GM12878 (cell line): Measurements from ENCODE around the gene ABR. TPM values are rescaled to one million over a fixed set of nuclear protein-coding genes. Genes with fewer than 3 reads are reported as not detected.

Experiments used
- ATAC-seq: fragments of 200-7000 bp; cut with Tn5 transposase; 3 replicates; pipeline ENCODE4 v1.9.1; 2020; ENCODE audit warnings: mild to moderate bottlenecking, moderate library complexity
- BruUV-seq: library from RNA; stranded (reverse); fragments of 400-500 nt; replicated peaks from 2 replicates; lab custom pipeline; 2021; lab: Mats Ljungman, UMichigan
- CTCF ChIA-PET: fragments of 300-600 bp; sonication (Branson Sonifier 250); formaldehyde crosslinking; extraction: SDS; loops from one replicate; lab custom pipeline; 2021; ENCODE audit warnings: inconsistent platforms; lab: Yijun Ruan, JAX
- POLR2A ChIA-PET: fragments of 350-600 bp; formaldehyde crosslinking; extraction: SDS; loops from one replicate; lab custom pipeline; 2021; ENCODE audit warnings: inconsistent platforms; lab: Charles Lee
- RAD21 ChIA-PET: fragments of 300-600 bp; sonication (Branson Sonifier 250); formaldehyde crosslinking; loops from one replicate; lab custom pipeline; 2023; ENCODE audit warnings: antibody characterized with exemption; ENCODE audit not compliant: unreplicated experiment; lab: Charles Lee
- SMC1A ChIA-PET: fragments of 300-600 bp; sonication (Branson Sonifier 250); formaldehyde crosslinking; loops from one replicate; lab custom pipeline; 2023; ENCODE audit not compliant: unreplicated experiment, uncharacterized antibody; lab: Charles Lee
- DNase-seq: peaks from one replicate; pipeline ENCODE4 v3.0.0-alpha.2; 2011; ENCODE audit warnings: low read depth, low spot score
- FAIRE-seq: peaks from 3 replicates; lab custom pipeline; 2011; peaks lifted over from hg19 to GRCh38; lab: Jason Lieb, UNC
- H2AFZ ChIP-seq: 2 replicates; pipeline ENCODE4 v1.6.0; 2011; ENCODE audit warnings: low read depth, low read length, control low read depth; ENCODE audit not compliant: control insufficient read depth
- H3K27ac ChIP-seq: 2 replicates; pipeline ENCODE4 v1.5.1; 2011; ENCODE audit warnings: control low read depth; ENCODE audit not compliant: control insufficient read depth, insufficient read depth
- H3K27me3 ChIP-seq, 2 experiments: replicated peaks in 1 of 2; 2 replicates each; pipeline versions ENCODE4 v1.6.0 to v1.6.1; 2011; ENCODE audit warnings: low read length in 1 of 2; ENCODE audit not compliant: control insufficient read depth in 2 of 2, insufficient read depth in 2 of 2
- H3K36me3 ChIP-seq, 2 experiments: 2 replicates each; pipeline ENCODE4 v1.5.1; 2011; ENCODE audit warnings: low read length in 1 of 2; ENCODE audit not compliant: control insufficient read depth in 2 of 2, insufficient read depth in 2 of 2
- H3K4me1 ChIP-seq: 2 replicates; pipeline ENCODE4 v1.6.1; 2011; ENCODE audit warnings: mild to moderate bottlenecking, low read length, moderate library complexity, mixed read lengths; ENCODE audit not compliant: control insufficient read depth, insufficient read depth
- H3K4me2 ChIP-seq: 2 replicates; pipeline ENCODE4 v1.6.0; 2011; ENCODE audit warnings: control low read depth; ENCODE audit not compliant: control insufficient read depth, insufficient read depth
- H3K4me3 ChIP-seq: fragments of 200-600 bp; sonication (generic); 2 replicates; pipeline ENCODE4 v1.5.1; 2016
- H3K79me2 ChIP-seq: 2 replicates; pipeline ENCODE4 v1.6.0; 2011; ENCODE audit warnings: low read length; ENCODE audit not compliant: control insufficient read depth, insufficient read depth
- H3K9ac ChIP-seq: 2 replicates; pipeline ENCODE4 v1.8.0; 2011; ENCODE audit warnings: low read length, control low read depth, mixed read lengths; ENCODE audit not compliant: control insufficient read depth, insufficient read depth
- H3K9me3 ChIP-seq: replicated peaks from 3 replicates; pipeline ENCODE4 v1.5.1; 2011; ENCODE audit warnings: mild to moderate bottlenecking, low read length; ENCODE audit not compliant: control insufficient read depth, insufficient read depth
- H4K20me1 ChIP-seq: 2 replicates; pipeline ENCODE4 v1.6.0; 2011; ENCODE audit not compliant: control insufficient read depth, insufficient read depth
- ELK1 ChIP-seq: IDR thresholded peaks from 2 replicates; pipeline ENCODE4 v1.6.1; 2012; ENCODE audit warnings: low read depth, low read length, improper control_type of control experiment
- IKZF1 ChIP-seq: fragments of 450-650 bp; conservative IDR thresholded peaks from 2 replicates; pipeline ENCODE4 v1.6.1; 2017; ENCODE audit warnings: antibody characterized with exemption, mild to moderate bottlenecking
- IRF4 ChIP-seq: IDR thresholded peaks from 2 replicates; pipeline ENCODE4 v1.6.1; 2011; ENCODE audit warnings: low read depth, low read length
- MYB ChIP-seq: fragments of 150-350 bp; IDR thresholded peaks from 2 replicates; pipeline ENCODE4 v1.6.1; 2014; ENCODE audit warnings: mild to moderate bottlenecking, low read depth, low read length, borderline replicate concordance
- NR2F1 ChIP-seq: fragments of 450-650 bp; conservative IDR thresholded peaks from 2 replicates; pipeline ENCODE4 v1.6.1; 2017; ENCODE audit warnings: mild to moderate bottlenecking
- NRF1 ChIP-seq: conservative IDR thresholded peaks from 2 replicates; pipeline ENCODE4 v1.6.1; 2011; ENCODE audit warnings: mild to moderate bottlenecking, low read depth, low read length, improper control_type of control experiment
- POLR2A ChIP-seq: IDR thresholded peaks from 2 replicates; pipeline ENCODE4 v1.6.1; 2011; ENCODE audit warnings: low read depth, mild to moderate bottlenecking, low read length
- WGBS: methylation state at CpG from one replicate; pipeline ENCODE4 v1.1.6; 2016; ENCODE audit warnings: low lambda C conversion rate; ENCODE audit not compliant: insufficient replicate concordance, insufficient coverage; ENCODE audit errors: missing lambda C conversion rate; 5-methylcytosine and 5-hydroxymethylcytosine counted together
- in situ Hi-C: fragments of 300-500 bp; cut with MboI; formaldehyde crosslinking; loops from 9 replicates; pipeline ENCODE4 v1.14.3; 2018; ENCODE audit warnings: mixed read lengths
- intact Hi-C: fragments of 100-400 bp; cut with micrococcal nuclease; formaldehyde crosslinking; loops from one replicate; pipeline ENCODE4 v1.14.2; 2022; ENCODE audit not compliant: unreplicated experiment
- polyA plus RNA-seq, 11 experiments: library from polyadenylated mRNA; depleted of rRNA in 4 of 11; unstranded in 6 of 11; stranded (reverse) in 5 of 11; fragments of >200 nt; fragmentation: Nextera tagmentation in 4 of 11; fragmentation: Illumina TruSeq in 1 of 11; extraction: Ambion mirVana in 4 of 11; extraction: Trizol in 1 of 11; gene quantifications; 1 replicate in 1 of 11; 2 replicates in 10 of 11; pipeline versions ENCODE4 v1.2.1 to v1.2.3, GENCODE V29; 2011 to 2016; ENCODE audit warnings: inconsistent platforms in 2 of 11, missing spikeins in 2 of 11, low read depth in 1 of 11
- total RNA-seq, 4 experiments: library from RNA; depleted of rRNA in 3 of 4; stranded (reverse); fragments of >200 nt in 3 of 4; fragmentation: Illumina TruSeq in 1 of 4; extraction: Trizol in 1 of 4; gene quantifications; 2 replicates each; pipeline versions ENCODE4 v1.2.1 to v1.2.3, GENCODE V29; 2013 to 2021

ABR gene
- total and polyA plus RNA-seq, 10 of the 15 experiments (the other 5 are each of a cell fraction or from before 2014, with no cell fraction given), result 1.4 to 112 (median 30.0) TPM

GRCh38 chr17:1173432-1174262 lies 6.1 kb downstream of the ABR start:
- Histone ChIP-seq H4K20me1 (no peaks in the 10 kb centered on the region), H3K27me3 (no peaks in the 10 kb centered on the region), H3K4me2 (no peak overlapping the region), H3K4me3 (no peak overlapping the region), H3K27ac (no peak overlapping the region), H3K4me1 (peaks cover 8% of the 10 kb centered on the region), H3K79me2 (peaks cover 28% of the 10 kb centered on the region), H3K36me3 (no peaks in the 10 kb centered on the region; a peak in 1 of 4 replicates), H3K9ac (no peak overlapping the region), H2AFZ (no peak overlapping the region), H3K9me3 (no peaks in the 10 kb centered on the region)
- ChIA-PET RAD21 (no interaction called here), POLR2A (no interaction called here), SMC1A (no interaction called here), CTCF (interaction anchor here (2.8 kb wide), 1 partner anchor 13 kb away, joined by 9 read pairs; no protein-coding TSS in a partner anchor)
- FAIRE-seq (no peak), ATAC-seq (no peak), DNase-seq (no peak)
- 94% methylated on average over 28 of the region's 28 CpGs for WGBS
- intact Hi-C loops (no loop called here), in situ Hi-C loops (no loop called here)
- no TSS peak for BruUV-seq
- TF ChIP-seq NR2F1 (no peak), POLR2A (no peak), IKZF1 (no peak)

- FAIRE-seq, result no peak
- no TSS peak for BruUV-seq
These were observed 7.8 kb downstream of the ABR start for GRCh38 chr17:1171953-1172352.

More at GRCh38 chr17:1171953-1172352, 7.8 kb downstream of the ABR start:
- 99% methylated on average over 11 of the region's 11 CpGs for WGBS
- 0 out of 2 replicates have a peak, but pooled peaks cover 4% of the 10 kb centered on the region for H4K20me1 ChIP-seq
- no peak overlapping the region for H3K4me3 ChIP-seq
- CTCF ChIA-PET, result interaction anchor here (0.9 to 2.8 kb wide), 2 partner anchors 9 to 15 kb away, joined by 5 to 9 read pairs; no protein-coding TSS in a partner anchor
- intact Hi-C loops, result no loop called here
- H3K9me3 ChIP-seq, result no peaks in the 10 kb centered on the region
- H3K27me3 ChIP-seq, result no peaks in the 10 kb centered on the region
- in situ Hi-C loops, result no loop called here
- H2AFZ ChIP-seq, result no peak overlapping the region
- RAD21 ChIA-PET, result interaction anchor here (0.6 kb wide), 1 partner anchor 162 kb away, joined by 3 read pairs; no protein-coding TSS in a partner anchor
- DNase-seq, result no peak
- peaks cover 0 to 2% of the 10 kb centered on the region in 2 experiments; a peak in 2 of 4 replicates for H3K36me3 ChIP-seq
- H3K27ac ChIP-seq, result no peak overlapping the region
- POLR2A ChIA-PET, result no interaction called here
- TF ChIP-seq ELK1, result no peak
- TF ChIP-seq NRF1, result no peak
- TF ChIP-seq MYB, result no peak
- no peak for TF ChIP-seq IRF4
- SMC1A ChIA-PET, result no interaction called here
- H3K4me2 ChIP-seq, result no peak overlapping the region
- H3K9ac ChIP-seq, result no peak overlapping the region
- no peak for ATAC-seq
- peaks cover 19% of the 10 kb centered on the region for H3K79me2 ChIP-seq
- peaks cover under 1% of the 10 kb centered on the region; the same call in 1 of the 2 replicates for H3K4me1 ChIP-seq
